Endothelial cell of umbilical vein (primary cell): ENCODE measurements around the gene CHD9. TPM values are rescaled to one million over a fixed set of nuclear protein-coding genes. Genes with fewer than 3 reads are reported as not detected.

Source experiments
- BruUV-seq: library from RNA; stranded (reverse); fragments of 400-500 nt; replicated peaks from 2 replicates; lab custom pipeline; 2021; lab: Mats Ljungman, UMichigan
- CTCF ChIA-PET: fragments of 300-600, 350-600 bp; sonication (Branson Sonifier 250); formaldehyde crosslinking; loops from one replicate; lab custom pipeline; 2021; ENCODE audit warnings: antibody characterized with exemption, inconsistent platforms; lab: Charles Lee
- POLR2A ChIA-PET: fragments of 300-600, 350-600 bp; sonication (Branson Sonifier 250); formaldehyde crosslinking; loops from one replicate; lab custom pipeline; 2021; ENCODE audit warnings: antibody characterized with exemption, inconsistent platforms; lab: Charles Lee
- DNase-seq: peaks from one replicate; pipeline ENCODE4 v3.0.0-alpha.2; 2011; ENCODE audit warnings: low read depth, low spot score
- FAIRE-seq: peaks from 2 replicates; lab custom pipeline; 2011; peaks lifted over from hg19 to GRCh38; lab: Jason Lieb, UNC
- H2AFZ ChIP-seq: 2 replicates; pipeline ENCODE4 v1.6.0; 2012; ENCODE audit warnings: low read depth, low read length, control low read depth, inconsistent platforms
- H3K27ac ChIP-seq: 2 replicates; pipeline ENCODE4 v1.5.1; 2011; ENCODE audit warnings: low read depth, mild to moderate bottlenecking, control low read depth, low read length, moderate library complexity; ENCODE audit not compliant: insufficient read depth
- H3K27me3 ChIP-seq, 2 experiments: 2 replicates each; pipeline versions ENCODE4 v1.6.0 to v1.6.1; 2011; ENCODE audit warnings: low read length in 2 of 2, mixed read lengths in 1 of 2; ENCODE audit not compliant: control insufficient read depth in 2 of 2, insufficient read depth in 2 of 2
- H3K36me3 ChIP-seq, 2 experiments: 2 replicates in 1 of 2; 3 replicates in 1 of 2; pipeline ENCODE4 v1.5.1; 2011; ENCODE audit warnings: low read length in 2 of 2, mild to moderate bottlenecking in 1 of 2, moderate library complexity in 1 of 2; ENCODE audit not compliant: control insufficient read depth in 2 of 2, insufficient read depth in 2 of 2; ENCODE audit errors: extremely low read depth in 1 of 2
- H3K4me1 ChIP-seq: 3 replicates; pipeline ENCODE4 v1.5.1; 2011; ENCODE audit warnings: mild to moderate bottlenecking, low read length; ENCODE audit not compliant: control insufficient read depth, insufficient read depth; ENCODE audit errors: extremely low read depth
- H3K4me2 ChIP-seq: 2 replicates; pipeline ENCODE4 v1.6.1; 2011; ENCODE audit warnings: low read length, control low read depth, mixed read lengths; ENCODE audit not compliant: insufficient read depth
- H3K4me3 ChIP-seq, 3 experiments: fragments of 200-600 bp in 1 of 3; sonication (generic), shearing (Covaris generic) in 1 of 3; replicated peaks in 1 of 3; 2 replicates each; pipeline ENCODE4 v1.5.1; 2011 to 2016; ENCODE audit warnings: control low read depth in 3 of 3, low read length in 3 of 3, mild to moderate bottlenecking in 2 of 3, inconsistent platforms in 1 of 3, low read depth in 1 of 3, moderate library complexity in 1 of 3; ENCODE audit not compliant: insufficient read depth in 1 of 3
- H3K79me2 ChIP-seq: 2 replicates; pipeline ENCODE4 v1.6.0; 2012; ENCODE audit warnings: low read length, inconsistent platforms; ENCODE audit not compliant: control insufficient read depth, insufficient read depth
- H3K9ac ChIP-seq: replicated peaks from 2 replicates; pipeline ENCODE3; 2011; ENCODE audit warnings: low read length, control low read depth; ENCODE audit not compliant: insufficient read depth; ENCODE audit errors: extremely low read depth
- H3K9me1 ChIP-seq: replicated peaks from 3 replicates; pipeline ENCODE4 v1.6.0; 2011; ENCODE audit warnings: mild to moderate bottlenecking, low read length; ENCODE audit not compliant: control insufficient read depth, insufficient read depth; ENCODE audit errors: extremely low read depth
- H3K9me3 ChIP-seq: replicated peaks from 2 replicates; pipeline ENCODE4 v1.5.1; 2012; ENCODE audit warnings: low read length, inconsistent platforms; ENCODE audit not compliant: control insufficient read depth, insufficient read depth
- H4K20me1 ChIP-seq: replicated peaks from 2 replicates; pipeline ENCODE3; 2011; ENCODE audit warnings: mild to moderate bottlenecking, low read length; ENCODE audit not compliant: control insufficient read depth, insufficient read depth; ENCODE audit errors: extremely low read depth
- CTCF ChIP-seq, 2 donors: IDR thresholded peaks; 1 replicate in 1 of 2; 2 replicates in 1 of 2; pipeline ENCODE4 v1.5.1; 2011; ENCODE audit warnings: low read length in 2 of 2, mild to moderate bottlenecking in 2 of 2, moderate library complexity in 2 of 2, control low read depth in 1 of 2, inconsistent platforms in 1 of 2, low read depth in 1 of 2; ENCODE audit not compliant: insufficient read depth in 1 of 2; ENCODE audit errors: extremely low read depth in 1 of 2
- GATA2 ChIP-seq: IDR thresholded peaks from 2 replicates; pipeline ENCODE4 v1.7.0; 2011; ENCODE audit warnings: low read depth, mild to moderate bottlenecking, moderate library complexity, mixed read lengths, low read length; ENCODE audit not compliant: insufficient read length, insufficient read depth
- POLR2A ChIP-seq: IDR thresholded peaks from 2 replicates; pipeline ENCODE4 v1.6.1; 2012; ENCODE audit warnings: low read depth, mild to moderate bottlenecking, control low read depth, low read length
- dilution Hi-C: fragments of 300-500 bp; cut with MboI; formaldehyde crosslinking; loops from one replicate; pipeline ENCODE4 v1.15.0; 2019; ENCODE audit warnings: low sequenced_read_pairs; ENCODE audit not compliant: extremely low pct_ligation_motif_present
- intact Hi-C: fragments of 100-400 bp; cut with micrococcal nuclease; formaldehyde crosslinking; loops from one replicate; pipeline ENCODE4 v1.10.0; 2022
- polyA plus RNA-seq, 4 experiments: library from polyadenylated mRNA; depleted of rRNA in 3 of 4; stranded (reverse) in 3 of 4; unstranded in 1 of 4; fragments of >200 nt; gene quantifications; 2 replicates each; pipeline versions ENCODE4 v1.2.1 to v1.2.3, GENCODE V29; 2011 to 2012; ENCODE audit warnings: missing spikeins in 1 of 4
- total RNA-seq: library from RNA; stranded (reverse); gene quantifications from 2 replicates; pipeline ENCODE4 v1.2.3, GENCODE V29; 2021

The CHD9 gene
- total and polyA plus RNA-seq, 2 donors (not counting 3 experiments of a cell fraction or from before 2014, with no cell fraction given), result 9.9 to 59.2 TPM

DNA sequence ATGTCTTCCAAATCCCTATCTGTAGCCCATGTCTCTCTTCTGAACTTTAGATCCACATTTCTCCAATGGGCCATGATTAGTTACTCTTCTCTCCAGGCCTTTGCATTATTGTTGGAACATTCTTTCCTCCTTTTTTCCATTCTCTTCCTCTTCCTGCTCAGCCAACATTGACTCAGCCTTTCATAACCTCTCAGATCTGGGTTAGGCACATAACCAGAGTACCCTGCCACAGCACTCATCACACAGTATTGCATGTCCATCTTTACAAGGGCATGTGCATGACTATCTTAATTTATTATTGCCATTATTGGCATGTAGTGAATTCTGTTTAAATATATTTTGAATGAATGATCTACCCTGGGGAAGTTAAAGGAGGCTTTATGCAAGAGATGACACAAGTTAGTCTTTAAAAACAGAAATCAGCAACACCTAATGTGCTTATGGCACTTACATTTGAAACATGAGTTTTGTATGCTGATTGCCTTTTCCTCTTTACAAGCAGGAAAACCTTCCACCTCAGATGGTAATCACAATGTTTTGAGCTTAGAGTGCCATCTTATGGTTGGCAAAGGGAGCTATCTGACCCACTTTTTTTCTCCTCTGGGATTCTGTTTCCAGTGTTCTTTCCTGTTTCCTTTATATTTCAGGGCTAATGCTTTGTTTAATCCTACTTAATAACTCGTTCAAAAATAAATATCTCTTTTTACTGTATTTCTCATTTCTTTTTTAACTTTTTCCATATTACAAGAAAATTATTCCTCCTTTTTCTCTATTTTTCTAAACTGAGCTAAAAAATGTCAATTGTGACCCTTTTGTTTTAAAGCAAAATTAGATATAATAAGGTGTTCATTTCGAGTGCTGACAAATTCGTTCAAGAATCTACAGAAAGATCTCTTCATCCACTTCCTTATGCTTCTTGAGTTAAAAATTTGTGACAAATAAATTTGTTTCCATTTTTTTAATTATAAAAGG is 228.5 kb downstream of the CHD9 start:
- intact Hi-C loops, result loop anchor here (1.0 to 5.0 kb wide), 3 partner anchors 228 to 370 kb away; no protein-coding TSS in a partner anchor
- H2AFZ ChIP-seq, result no peak overlapping the region
- no peaks in the 10 kb centered on the region for H3K9me1 ChIP-seq
- DNase-seq, result peak; percentile 74
- no peak overlapping the region for H3K4me2 ChIP-seq
- dilution Hi-C loops, result no loop called here
- H4K20me1 ChIP-seq, result no peaks in the 10 kb centered on the region
- no peaks in the 10 kb centered on the region for H3K9me3 ChIP-seq
- ChIA-PET POLR2A (interaction anchor here (0.6 kb wide), 1 partner anchor 36 kb away, joined by 5 read pairs; no protein-coding TSS in a partner anchor), CTCF (interaction anchor here (0.7 to 3.1 kb wide), 50 partner anchors 8 to 1092 kb away, joined by 3 to 37 read pairs (median 4); partner anchors contain the start of genes AKTIP, CHD9 and CHD9NB)
- H3K36me3 ChIP-seq, result peaks cover 8 to 23% of the 10 kb centered on the region in 2 experiments
- H3K9ac ChIP-seq, result no peak overlapping the region
- H3K27ac ChIP-seq, result no peak overlapping the region
- peaks cover 11% of the 10 kb centered on the region for H3K4me1 ChIP-seq
- no peak overlapping the region for H3K4me3 ChIP-seq
- no peaks in the 10 kb centered on the region for H3K79me2 ChIP-seq
- FAIRE-seq, result peak; percentile 87
- no peaks in the 10 kb centered on the region for H3K27me3 ChIP-seq
- no TSS peak for BruUV-seq
- no peak for TF ChIP-seq POLR2A
- no peak for TF ChIP-seq GATA2
- TF ChIP-seq CTCF (IDR thresholded peaks at IDR 0.05; ENCODE audit: extremely low read depth in 1 of 2, insufficient read depth in 1 of 2, low read depth in 1 of 2, low read length in 2 of 2), result peak; percentile 51 to 64
